ENCODE data around the gene LRRC46.

DNA sequence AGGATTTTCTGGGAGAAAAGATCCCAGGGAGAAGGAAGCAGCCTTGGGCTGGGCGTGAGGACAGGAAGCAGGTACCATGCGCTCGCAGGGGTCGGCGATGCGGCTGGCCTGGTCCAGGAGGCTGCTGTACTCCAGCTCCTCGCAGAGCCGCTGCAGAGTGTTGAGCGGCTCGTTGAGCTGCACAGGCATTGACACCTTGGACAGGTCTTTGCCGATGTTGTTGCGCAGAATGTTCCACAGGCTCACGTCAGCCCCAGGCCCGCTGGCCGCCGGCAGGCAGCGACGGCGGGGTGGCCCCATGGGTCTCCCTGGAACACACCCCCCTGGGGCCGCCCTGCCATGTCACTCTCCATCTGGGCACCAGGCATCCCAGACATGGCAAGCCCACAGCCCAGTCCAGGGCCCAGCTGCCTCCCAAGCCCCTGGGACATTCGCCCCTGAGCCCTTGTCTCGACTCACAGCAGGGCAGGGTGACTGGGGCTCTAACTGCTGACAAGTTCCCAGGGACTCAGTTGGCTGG, 17.9 kb upstream of the LRRC46 start:
- TF ChIP-seq EZH2 (optimal IDR thresholded peaks at IDR 0.05; ENCODE audit: low read depth, low read length) (no peak), EZH2phosphoT487 (IDR thresholded peaks at IDR 0.05; ENCODE audit: low read length) (no peak)
- TF ChIP-seq, protein P1, sequence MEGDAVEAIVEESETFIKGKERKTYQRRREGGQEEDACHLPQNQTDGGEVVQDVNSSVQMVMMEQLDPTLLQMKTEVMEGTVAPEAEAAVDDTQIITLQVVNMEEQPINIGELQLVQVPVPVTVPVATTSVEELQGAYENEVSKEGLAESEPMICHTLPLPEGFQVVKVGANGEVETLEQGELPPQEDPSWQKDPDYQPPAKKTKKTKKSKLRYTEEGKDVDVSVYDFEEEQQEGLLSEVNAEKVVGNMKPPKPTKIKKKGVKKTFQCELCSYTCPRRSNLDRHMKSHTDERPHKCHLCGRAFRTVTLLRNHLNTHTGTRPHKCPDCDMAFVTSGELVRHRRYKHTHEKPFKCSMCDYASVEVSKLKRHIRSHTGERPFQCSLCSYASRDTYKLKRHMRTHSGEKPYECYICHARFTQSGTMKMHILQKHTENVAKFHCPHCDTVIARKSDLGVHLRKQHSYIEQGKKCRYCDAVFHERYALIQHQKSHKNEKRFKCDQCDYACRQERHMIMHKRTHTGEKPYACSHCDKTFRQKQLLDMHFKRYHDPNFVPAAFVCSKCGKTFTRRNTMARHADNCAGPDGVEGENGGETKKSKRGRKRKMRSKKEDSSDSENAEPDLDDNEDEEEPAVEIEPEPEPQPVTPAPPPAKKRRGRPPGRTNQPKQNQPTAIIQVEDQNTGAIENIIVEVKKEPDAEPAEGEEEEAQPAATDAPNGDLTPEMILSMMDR (IDR thresholded peaks at IDR 0.05; ENCODE audit: low read length), result no peak

Data from MM.1S (cell line).